ENCODE measurements around the gene PCIF1.

The PCIF1 gene

GRCh38 chr20:45904583-45905504, 29.6 kb upstream of the PCIF1 start:
- no peak for DNase-seq

GRCh38 chr20:45905505-45906079, 28.9 kb upstream of the PCIF1 start:
- no peak for DNase-seq

- no peak for DNase-seq
Measured at GRCh38 chr20:45907219-45907948, 27.1 kb upstream of the PCIF1 start.

- no peak for DNase-seq
Measured at GRCh38 chr20:45908084-45908483, 26.4 kb upstream of the PCIF1 start.

- no peak for DNase-seq
Measured at GRCh38 chr20:45909336-45909808, 25.1 kb upstream of the PCIF1 start.

- no peak for DNase-seq
Measured at GRCh38 chr20:45909817-45910669, 24.4 kb upstream of the PCIF1 start.

GRCh38 chr20:45910670-45911485, 23.6 kb upstream of the PCIF1 start:
- DNase-seq, result peak; percentile 85

GRCh38 chr20:45911486-45912343, 22.8 kb upstream of the PCIF1 start, which contains the start of gene PLTP:
PLTP (minus strand) TSS chr20:45912155; CDS start chr20:45911452, 703 bp downstream.
- peak; percentile 13 for DNase-seq

- no peak for DNase-seq
Measured at GRCh38 chr20:45912344-45912682, 22.2 kb upstream of the PCIF1 start.

- DNase-seq, result no peak
Measured at GRCh38 chr20:45913116-45913515, 21.4 kb upstream of the PCIF1 start.

- DNase-seq, result no peak
Measured at GRCh38 chr20:45917790-45918141, 16.7 kb upstream of the PCIF1 start.

GRCh38 chr20:45918182-45918737, 16.2 kb upstream of the PCIF1 start:
- no peak for DNase-seq

- no peak for DNase-seq
Measured at GRCh38 chr20:45918779-45919537, 15.5 kb upstream of the PCIF1 start.

GRCh38 chr20:45919542-45920399, 14.7 kb upstream of the PCIF1 start:
- no peak for DNase-seq

GRCh38 chr20:45920462-45921336, 13.8 kb upstream of the PCIF1 start:
- DNase-seq, result no peak

GRCh38 chr20:45921337-45922189, 12.9 kb upstream of the PCIF1 start:
- DNase-seq, result no peak
